Pancreas (tissue), 10 donors: ENCODE measurements around the gene CYB5R3. TPM values are rescaled to one million over a fixed set of nuclear protein-coding genes. Genes with fewer than 3 reads are reported as not detected.
A peak's percentile ranks its signal among the peaks of the same experiment; 100 is the strongest.

ENCODE experiments used
- ATAC-seq, 4 donors: fragments of 200-7000 bp; cut with Tn5 transposase; one replicate each; pipeline versions ENCODE4 v1.8.0 to v1.9.1; 2020; ENCODE audit warnings: mild to moderate bottlenecking in 4 of 4, moderate library complexity in 4 of 4
- DNase-seq, 6 donors: peaks; one replicate each; pipeline ENCODE4 v3.0.0-alpha.2; 2020
- FAIRE-seq: peaks from 2 replicates; lab custom pipeline; 2012; peaks lifted over from hg19 to GRCh38; lab: Jason Lieb, UNC
- H3K27ac ChIP-seq, 4 donors: fragments of 200-600 bp; sonication (generic); 1 replicate in 3 of 4; 2 replicates in 1 of 4; pipeline versions ENCODE4 v1.5.0 to v1.8.0; 2020
- H3K27me3 ChIP-seq, 4 donors: fragments of 200-600 bp; one replicate each; pipeline ENCODE4 v1.8.0; 2021
- H3K36me3 ChIP-seq, 3 donors: fragments of 200-600 bp; sonication (generic) in 1 of 3; one replicate each; pipeline versions ENCODE4 v1.5.0 to v1.8.0; 2020 to 2021
- H3K4me1 ChIP-seq, 3 donors: fragments of 200-600 bp; one replicate each; pipeline ENCODE4 v1.8.0; 2021
- H3K4me3 ChIP-seq, 4 donors: fragments of 200-600 bp; sonication (generic) in 2 of 4; one replicate each; pipeline versions ENCODE4 v1.5.0 to v1.8.0; 2020 to 2021
- H3K9me3 ChIP-seq, 4 donors: fragments of 200-600 bp; one replicate each; pipeline ENCODE4 v1.8.0; 2021
- CTCF ChIP-seq, 4 donors: fragments of 200-600 bp; sonication (generic) in 3 of 4; IDR thresholded peaks; one replicate each; pipeline versions ENCODE4 v1.5.0 to v1.8.0; 2021; ENCODE audit warnings: antibody characterized with exemption in 4 of 4
- WGBS, 2 donors: extraction: QIAGEN DNeasy Blood & Tissue Kit; methylation state at CpG; one replicate each; pipeline ENCODE4 v1.1.7; 2013; 5-methylcytosine and 5-hydroxymethylcytosine counted together
- intact Hi-C, 3 donors: fragments of 100-400 bp; cut with DNase I; formaldehyde crosslinking; loops; one replicate each; pipeline versions ENCODE4 v1.11.1 to v1.14.2; 2022
- polyA plus RNA-seq, 2 donors: library from polyadenylated mRNA; stranded (reverse); fragments of 200-250 nt; gene quantifications; one replicate each; pipeline ENCODE4 v1.2.3, GENCODE V29; 2013
- total RNA-seq, 6 donors: library from RNA; stranded (reverse); fragmentation: NEBNext Ultra II Directional in 4 of 6; extraction: Animal tissue kit (Norgen Biotek cat#: 25700) in 4 of 6; gene quantifications; one replicate each; pipeline versions ENCODE4 v1.2.1 to v1.2.4, GENCODE V29; 2021 to 2023
- donor health status: healthy with polysubstance abuse.
- donor health status: DM: no; HTN: no; CAD: no; lungs with moderate emphysema.
- donor health status: DM: no; HTN: no; CAD: no.
- donor health status: control.
- donor health status: control.
- donor health status: Bipolar disorder and iron deficiency.
- donor health status: DM: yes; HTN: yes; CAD: no.
- donor health status: DM: no; HTN: no; CAD: no.
- donor health status: DM: no; HTN: no; CAD: no.
- donor health status: DM: yes; HTN: yes; CAD: no.

Gene CYB5R3
- total and polyA plus RNA-seq, 8 donors, result 32.6 to 105 (median 50.4) TPM

GRCh38 chr22:42644422-42645340 is 4.5 kb downstream of the CYB5R3 start:
- peak overlapping the region; percentile 51 to 91 (median 83) for H3K27ac ChIP-seq
- peak in 3 of 6 donors; percentile 51 to 79 (median 58) for DNase-seq
- no peaks in the 10 kb centered on the region for H3K9me3 ChIP-seq
- H3K4me1 ChIP-seq, result peaks cover 33 to 53% (median 43%) of the 10 kb centered on the region in 3 donors
- H3K4me3 ChIP-seq, result peak overlapping the region in 2 of 4 donors; percentile 10 to 18
- no peaks in the 10 kb centered on the region for H3K27me3 ChIP-seq
- 39 to 43% methylated on average over 22 of the region's 22 CpGs for WGBS, 2 donors
- intact Hi-C loops, result no loop called here
- no peak for ATAC-seq
- no peak for TF ChIP-seq CTCF (IDR thresholded peaks at IDR 0.05)
- no peaks in the 10 kb centered on the region for H3K36me3 ChIP-seq
- FAIRE-seq, result no peak

GRCh38 chr22:42643634-42644421 is 5.4 kb downstream of the CYB5R3 start:
- FAIRE-seq (no peak), ATAC-seq (no peak), DNase-seq (no peak)
- Histone ChIP-seq H3K27ac (peak overlapping the region in 3 of 4 donors; percentile 77 to 91 (median 89)), H3K9me3 (no peaks in the 10 kb centered on the region), H3K4me3 (no peak overlapping the region), H3K27me3 (no peaks in the 10 kb centered on the region), H3K36me3 (no peaks in the 10 kb centered on the region), H3K4me1 (peaks cover 33 to 53% (median 43%) of the 10 kb centered on the region in 3 donors)
- intact Hi-C loops, result no loop called here
- TF ChIP-seq CTCF (IDR thresholded peaks at IDR 0.05), result no peak
- 81% methylated on average over 14 of the region's 14 CpGs for WGBS, 2 donors

- WGBS, 2 donors, result 79% methylated on average over 12 of the region's 12 CpGs
- Histone ChIP-seq H3K4me3 (no peak overlapping the region), H3K27ac (peak overlapping the region in 1 of 4 donors; percentile 89), H3K9me3 (no peaks in the 10 kb centered on the region), H3K27me3 (no peaks in the 10 kb centered on the region), H3K36me3 (no peaks in the 10 kb centered on the region), H3K4me1 (peaks cover 33 to 48% (median 42%) of the 10 kb centered on the region in 3 donors)
- DNase-seq (no peak), ATAC-seq (no peak), FAIRE-seq (no peak)
- TF ChIP-seq CTCF (IDR thresholded peaks at IDR 0.05), result no peak
- intact Hi-C loops, result no loop called here
Observed at GRCh38 chr22:42642806-42643633, 6.2 kb downstream of the CYB5R3 start.

GRCh38 chr22:42641801-42642413 is 7.3 kb downstream of the CYB5R3 start:
- TF ChIP-seq CTCF (IDR thresholded peaks at IDR 0.05), result no peak
- ATAC-seq (no peak), FAIRE-seq (no peak), DNase-seq (no peak)
- no peaks in the 10 kb centered on the region for H3K9me3 ChIP-seq
- no peaks in the 10 kb centered on the region for H3K27me3 ChIP-seq
- intact Hi-C loops, result no loop called here
- no peak overlapping the region for H3K4me3 ChIP-seq
- no peak overlapping the region for H3K27ac ChIP-seq
- 61 to 67% methylated on average over 9 of the region's 9 CpGs for WGBS, 2 donors
- H3K36me3 ChIP-seq, result no peaks in the 10 kb centered on the region
- peaks cover 29 to 37% (median 31%) of the 10 kb centered on the region in 3 donors for H3K4me1 ChIP-seq
